ENCODE data around the gene PCDHGA5.
A peak's percentile ranks its signal among the peaks of the same experiment; 100 is the strongest.
"Not testable (repeated sequence)": the region's sequence is repeated elsewhere in the genome, so short reads cannot be mapped to it uniquely, and the experiment has no call there.

Gene PCDHGA5

DNA sequence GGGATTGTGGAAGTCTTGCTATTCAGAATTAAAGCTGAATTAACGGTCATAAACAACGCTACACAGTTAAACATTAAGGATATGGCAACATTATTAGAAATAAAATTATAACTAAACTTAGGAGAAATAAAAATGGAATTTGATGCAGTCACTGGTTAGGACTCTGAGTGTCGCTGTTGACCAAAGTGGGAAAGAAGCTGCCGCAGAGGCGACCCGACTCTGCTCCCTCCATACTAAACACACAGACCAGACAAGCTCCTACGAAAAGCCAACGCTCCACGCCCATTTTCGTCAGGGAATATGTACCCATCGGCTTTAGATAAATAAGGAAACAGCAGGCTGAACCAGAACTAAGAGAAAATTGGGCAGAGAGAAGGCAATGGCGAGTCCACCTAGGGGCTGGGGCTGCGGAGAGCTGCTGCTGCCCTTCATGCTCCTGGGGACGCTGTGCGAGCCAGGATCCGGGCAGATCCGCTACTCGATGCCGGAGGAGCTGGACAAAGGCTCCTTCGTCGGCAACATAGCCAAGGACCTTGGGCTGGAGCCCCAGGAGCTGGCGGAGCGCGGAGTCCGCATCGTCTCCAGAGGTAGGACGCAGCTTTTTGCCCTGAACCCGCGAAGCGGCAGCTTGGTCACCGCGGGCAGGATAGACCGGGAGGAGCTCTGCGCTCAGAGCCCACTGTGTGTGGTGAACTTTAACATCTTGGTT is at the start of gene PCDHGA5:
Gene PCDHGA5, plus strand, starts transcription at position 211 of the 709 bp plus-strand sequence. Its CDS starts 169 bp downstream, at position 380.
- DNase-seq (ENCODE audit: low read depth) = no peak

DNA sequence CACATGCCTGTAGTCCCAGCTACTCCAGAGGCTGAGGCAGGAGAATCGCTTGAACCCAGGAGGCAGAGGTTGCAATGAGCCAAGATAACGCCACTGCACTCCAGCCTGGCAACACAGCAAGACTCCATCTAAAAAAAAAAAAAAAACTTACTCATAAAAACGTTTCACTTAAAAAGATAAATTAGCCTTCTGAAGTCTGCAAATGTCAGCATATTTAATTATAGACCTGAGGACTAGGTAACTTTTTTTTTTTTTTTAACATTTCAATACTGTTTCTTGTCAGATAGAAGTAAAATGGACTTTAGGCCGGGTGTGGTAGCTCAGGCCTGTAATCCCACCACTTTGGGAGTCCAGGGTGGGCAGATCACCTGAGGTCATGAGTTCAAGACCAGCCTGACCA is 47.0 kb upstream of the PCDHGA5 start:
- DNase-seq (ENCODE audit: low read depth) = not testable (repeated sequence)

DNA sequence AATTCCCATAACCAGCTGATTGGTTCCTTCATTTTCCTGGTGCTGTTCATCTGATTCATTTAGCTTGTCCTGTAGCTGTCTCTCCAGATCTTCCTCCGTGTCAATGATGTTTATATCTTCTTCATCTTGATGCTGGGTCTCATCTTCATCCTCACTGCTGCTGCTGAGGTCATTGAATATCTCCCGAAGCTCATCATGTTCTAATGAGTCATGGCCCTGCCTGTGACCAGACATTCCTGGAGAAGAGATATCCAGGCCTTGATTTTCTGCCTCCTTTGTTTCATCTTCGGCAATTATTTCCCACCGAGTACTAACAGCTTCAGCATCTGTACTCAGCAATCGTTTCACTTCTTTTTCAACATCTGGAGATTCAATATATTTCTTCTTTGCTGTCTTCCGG is 44.8 kb upstream of the PCDHGA5 start:
- DNase-seq (ENCODE audit: low read depth) = no peak

DNA sequence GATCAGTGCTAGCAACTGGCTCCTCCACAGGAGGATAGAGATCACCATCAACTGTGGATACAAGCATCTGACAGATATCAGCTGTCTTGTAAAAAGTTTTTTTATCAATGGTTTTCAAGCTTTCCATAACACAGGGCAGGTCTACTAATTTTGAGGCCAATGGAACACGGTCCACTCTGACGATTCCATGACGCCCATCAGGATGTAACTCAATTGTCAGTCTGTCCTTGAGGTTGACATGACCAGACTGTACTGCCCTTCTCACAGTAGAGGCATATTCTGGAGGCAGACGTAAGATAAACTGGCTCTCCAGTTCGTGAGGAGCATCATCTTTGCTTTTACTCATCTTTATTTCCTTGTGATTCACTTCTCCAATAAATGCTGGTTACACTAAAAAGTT is 44.3 kb upstream of the PCDHGA5 start:
- DNase-seq (ENCODE audit: low read depth) = no peak

DNA sequence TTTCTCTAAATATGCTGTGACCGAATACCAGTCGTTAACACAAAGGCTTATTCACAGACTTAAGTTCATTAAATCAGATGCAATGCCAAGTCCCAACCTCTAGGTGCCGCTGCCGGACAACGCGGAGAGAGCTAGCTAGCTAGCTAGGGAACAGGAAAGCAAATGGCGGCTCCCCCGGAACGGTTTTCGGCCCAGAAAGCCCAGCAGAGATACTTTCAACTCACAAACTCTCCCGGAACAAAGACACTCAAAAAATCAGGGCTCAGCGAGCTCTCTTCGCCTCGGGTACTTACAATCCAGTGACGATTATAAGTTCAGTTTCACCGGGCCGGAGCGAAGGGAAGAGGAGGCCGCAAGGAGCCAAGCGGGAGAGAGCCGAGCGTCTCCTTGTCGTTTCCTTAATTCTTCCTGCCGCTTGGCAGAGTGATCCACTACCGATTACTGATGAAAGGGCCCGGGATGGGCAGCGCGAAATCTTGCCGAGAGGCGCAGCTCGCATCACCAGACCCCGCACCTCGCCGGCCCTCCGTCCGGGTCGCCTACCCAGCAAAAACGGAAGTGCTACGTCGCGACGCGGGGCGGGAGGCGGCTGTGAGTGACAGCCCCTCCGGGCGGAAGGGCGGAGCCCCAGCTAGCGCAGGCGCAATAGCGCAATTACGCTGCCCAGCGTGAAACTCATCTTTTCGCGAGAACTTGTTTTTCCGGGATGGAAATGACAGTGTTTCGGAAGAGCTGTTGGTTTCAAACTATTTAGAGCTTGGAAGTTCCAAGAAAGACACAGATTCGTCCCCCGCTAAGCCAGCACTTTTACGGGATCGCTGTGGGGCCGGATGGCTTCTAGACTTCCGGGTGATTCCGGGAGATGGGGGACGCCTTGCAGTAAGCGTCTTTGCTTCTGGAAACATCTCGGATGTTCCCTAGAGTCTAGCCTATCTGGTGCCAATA is 43.5 kb upstream of the PCDHGA5 start, which contains the start of gene TAF7:
Gene TAF7, minus strand, starts transcription at position 560 of the 945 bp plus-strand sequence. CDS start 740 bp downstream, outside the sequence.
- peak; percentile 87 for DNase-seq (ENCODE audit: low read depth)

- DNase-seq (ENCODE audit: low read depth) = no peak
These were observed 41.7 kb upstream of the PCDHGA5 start for GRCh38 chr5:141322261-141322660.

- peak; percentile 43 for DNase-seq (ENCODE audit: low read depth)
These were observed 37.7 kb upstream of the PCDHGA5 start for GRCh38 chr5:141326088-141326854.

GRCh38 chr5:141328231-141328630 is 35.7 kb upstream of the PCDHGA5 start:
- no peak for DNase-seq (ENCODE audit: low read depth)

DNA sequence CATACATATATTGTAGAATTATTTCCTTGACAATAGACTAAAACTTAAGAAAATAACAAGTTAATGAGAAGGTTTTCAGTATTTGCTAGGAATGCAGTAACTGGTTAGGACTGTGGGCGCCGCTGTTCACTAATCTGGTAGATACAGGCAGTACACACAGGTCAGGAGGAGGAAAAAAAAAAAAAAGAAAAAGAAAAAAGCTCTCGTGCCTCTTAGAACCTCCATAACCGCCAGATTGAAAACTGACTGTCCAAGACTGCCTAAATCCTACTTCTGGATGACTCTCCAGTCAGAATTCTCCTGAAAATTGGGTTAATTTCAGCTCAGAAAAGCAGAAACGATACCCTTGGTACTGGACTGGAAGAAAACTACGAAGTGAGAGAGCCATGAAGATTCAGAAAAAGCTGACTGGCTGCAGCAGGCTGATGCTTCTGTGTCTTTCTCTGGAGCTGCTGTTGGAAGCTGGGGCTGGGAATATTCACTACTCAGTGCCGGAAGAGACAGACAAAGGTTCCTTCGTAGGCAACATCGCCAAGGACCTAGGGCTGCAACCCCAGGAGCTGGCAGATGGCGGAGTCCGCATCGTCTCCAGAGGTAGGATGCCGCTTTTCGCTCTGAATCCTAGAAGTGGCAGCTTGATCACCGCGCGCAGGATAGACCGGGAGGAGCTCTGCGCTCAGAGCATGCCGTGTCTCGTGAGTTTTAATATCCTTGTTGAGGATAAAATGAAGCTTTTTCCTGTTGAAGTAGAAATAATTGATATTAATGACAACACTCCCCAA is 33.5 kb upstream of the PCDHGA5 start, which contains the start of gene PCDHGA1:
Gene PCDHGA1, plus strand, starts transcription at position 216 of the 782 bp plus-strand sequence.
- DNase-seq (ENCODE audit: low read depth) = no peak

DNA sequence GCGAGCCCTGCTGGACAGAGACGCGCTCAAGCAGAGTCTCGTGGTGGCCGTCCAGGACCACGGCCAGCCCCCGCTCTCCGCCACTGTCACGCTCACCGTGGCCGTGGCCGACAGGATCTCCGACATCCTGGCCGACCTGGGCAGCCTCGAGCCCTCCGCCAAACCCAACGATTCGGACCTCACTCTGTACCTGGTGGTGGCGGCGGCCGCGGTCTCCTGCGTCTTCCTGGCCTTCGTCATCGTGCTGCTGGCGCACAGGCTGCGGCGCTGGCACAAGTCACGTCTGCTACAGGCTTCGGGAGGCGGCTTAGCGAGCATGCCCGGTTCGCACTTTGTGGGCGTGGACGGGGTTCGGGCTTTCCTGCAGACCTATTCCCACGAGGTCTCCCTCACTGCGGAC is 31.4 kb upstream of the PCDHGA5 start:
- not testable (repeated sequence) for DNase-seq (ENCODE audit: low read depth)

GRCh38 chr5:141338538-141339306 is 25.2 kb upstream of the PCDHGA5 start, which contains the start of gene PCDHGA2:
Gene PCDHGA2 (plus strand): TSS chr5:141338760.
- DNase-seq (ENCODE audit: low read depth) = no peak

DNA sequence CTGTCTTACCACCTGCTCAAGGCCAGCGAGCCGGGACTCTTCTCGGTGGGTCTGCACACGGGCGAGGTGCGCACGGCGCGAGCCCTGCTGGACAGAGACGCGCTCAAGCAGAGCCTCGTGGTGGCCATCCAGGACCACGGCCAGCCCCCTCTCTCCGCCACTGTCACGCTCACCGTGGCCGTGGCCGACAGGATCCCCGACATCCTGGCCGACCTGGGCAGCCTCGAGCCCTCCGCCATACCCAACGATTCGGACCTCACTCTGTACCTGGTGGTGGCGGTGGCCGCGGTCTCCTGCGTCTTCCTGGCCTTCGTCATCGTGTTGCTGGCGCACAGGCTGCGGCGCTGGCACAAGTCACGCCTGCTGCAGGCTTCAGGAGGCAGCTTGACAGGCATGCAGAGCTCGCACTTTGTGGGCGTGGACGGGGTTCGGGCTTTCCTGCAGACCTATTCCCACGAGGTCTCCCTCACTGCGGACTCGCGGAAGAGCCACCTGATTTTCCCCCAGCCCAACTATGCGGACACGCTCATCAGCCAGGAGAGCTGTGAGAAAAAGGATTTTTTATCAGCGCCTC is 23.1 kb upstream of the PCDHGA5 start:
- not testable (repeated sequence) for DNase-seq (ENCODE audit: low read depth)

GRCh38 chr5:141342773-141343172 is 21.2 kb upstream of the PCDHGA5 start:
- DNase-seq (ENCODE audit: low read depth) = no peak

DNA sequence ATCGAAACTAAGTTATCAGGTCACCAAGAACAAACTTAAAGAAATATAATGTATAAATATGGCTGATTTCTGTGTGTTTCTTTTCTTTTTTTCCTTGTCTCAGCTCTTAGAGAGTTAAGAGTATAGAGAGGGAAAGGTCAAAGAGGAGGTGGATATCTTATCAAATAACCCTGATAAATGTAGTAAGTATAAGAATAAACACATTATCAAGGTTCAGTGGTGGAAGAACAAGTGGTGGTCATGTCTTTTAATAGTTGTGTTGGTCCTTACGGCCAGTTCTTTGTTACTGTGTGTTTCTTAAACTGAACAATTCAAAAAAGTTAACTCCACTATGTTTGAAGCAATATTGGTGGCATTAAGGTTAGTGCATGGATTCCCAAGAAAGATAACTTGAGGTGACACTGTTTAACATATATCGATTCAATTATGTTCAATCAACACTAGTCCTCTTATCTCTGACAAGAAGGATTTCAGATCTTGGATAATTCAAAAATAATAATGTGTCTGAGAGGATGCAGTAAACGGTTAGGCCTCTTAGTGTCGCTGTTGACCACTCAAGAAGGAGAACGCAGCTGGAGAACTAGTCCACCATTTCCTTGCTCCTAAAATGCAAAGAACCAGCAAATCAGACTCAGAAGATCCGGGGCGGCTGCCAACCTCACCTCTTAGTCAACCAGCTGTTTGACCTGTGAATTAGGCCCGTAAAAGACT is 20.6 kb upstream of the PCDHGA5 start, which contains the start of gene PCDHGA3:
Gene PCDHGA3, plus strand, starts transcription at position 588 of the 711 bp plus-strand sequence. CDS start 205 bp downstream, outside the sequence.
- DNase-seq (ENCODE audit: low read depth) = no peak

GRCh38 chr5:141343953-141344463 is 20.0 kb upstream of the PCDHGA5 start:
- DNase-seq (ENCODE audit: low read depth) = no peak

- DNase-seq (ENCODE audit: low read depth) = no peak
These were observed 18.6 kb upstream of the PCDHGA5 start for GRCh38 chr5:141345327-141345726.

DNA sequence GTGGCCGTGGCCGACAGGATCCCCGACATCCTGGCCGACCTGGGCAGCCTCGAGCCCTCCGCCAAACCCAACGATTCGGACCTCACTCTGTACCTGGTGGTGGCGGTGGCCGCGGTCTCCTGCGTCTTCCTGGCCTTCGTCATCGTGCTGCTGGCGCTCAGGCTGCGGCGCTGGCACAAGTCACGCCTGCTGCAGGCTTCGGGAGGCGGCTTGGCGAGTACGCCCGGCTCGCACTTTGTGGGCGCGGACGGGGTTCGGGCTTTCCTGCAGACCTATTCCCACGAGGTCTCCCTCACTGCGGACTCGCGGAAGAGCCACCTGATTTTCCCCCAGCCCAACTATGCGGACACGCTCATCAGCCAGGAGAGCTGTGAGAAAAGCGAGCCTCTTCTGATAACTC is 17.9 kb upstream of the PCDHGA5 start:
- DNase-seq (ENCODE audit: low read depth) = not testable (repeated sequence)

- no peak for DNase-seq (ENCODE audit: low read depth)
These were observed 13.9 kb upstream of the PCDHGA5 start, which contains the start of gene PCDHGB1 for GRCh38 chr5:141349917-141350619. Gene PCDHGB1 (plus strand): TSS chr5:141350099. CDS start chr5:141350261, 162 bp downstream.
